H9 (cell line): Measurements from ENCODE around the gene NVL. TPM values are rescaled to one million over a fixed set of nuclear protein-coding genes. Genes with fewer than 3 reads are reported as not detected.
A peak's percentile ranks its signal among the peaks of the same experiment; 100 is the strongest.

Experiments
- DNase-seq: peaks from one replicate; pipeline ENCODE4 v3.0.0-alpha.2; 2017
- H2AFZ ChIP-seq: one replicate; pipeline ENCODE4 v1.6.1; 2013; ENCODE audit warnings: mild to moderate bottlenecking, low read length, control low read depth, moderate library complexity
- H2AK5ac ChIP-seq: 2 replicates; pipeline ENCODE4 v1.6.1; 2013; ENCODE audit warnings: low read length, control low read depth, mixed read lengths; ENCODE audit not compliant: insufficient read length
- H2BK120ac ChIP-seq: one replicate; pipeline ENCODE4 v1.6.1; 2013; ENCODE audit warnings: low read depth, mild to moderate bottlenecking, low read length, control low read depth, inconsistent platforms; ENCODE audit not compliant: poor library complexity, severe bottlenecking
- H2BK12ac ChIP-seq: 2 replicates; pipeline ENCODE4 v1.6.1; 2013; ENCODE audit warnings: low read length, control low read depth, mixed read lengths, low read depth; ENCODE audit not compliant: insufficient read length
- H2BK15ac ChIP-seq: 2 replicates; pipeline ENCODE4 v1.6.1; 2013; ENCODE audit warnings: low read depth, low read length, control low read depth
- H2BK20ac ChIP-seq: one replicate; pipeline ENCODE4 v1.6.1; 2013; ENCODE audit warnings: low read depth, mild to moderate bottlenecking, low read length, control low read depth, inconsistent platforms; ENCODE audit not compliant: poor library complexity, severe bottlenecking
- H2BK5ac ChIP-seq: 2 replicates; pipeline ENCODE4 v1.6.1; 2013; ENCODE audit warnings: low read length, control low read depth, mixed read lengths; ENCODE audit not compliant: insufficient read length
- H3K14ac ChIP-seq: 2 replicates; pipeline ENCODE4 v1.6.1; 2013; ENCODE audit warnings: low read length, control low read depth; ENCODE audit not compliant: insufficient read depth
- H3K18ac ChIP-seq: 2 replicates; pipeline ENCODE4 v1.6.1; 2013; ENCODE audit warnings: low read depth, mild to moderate bottlenecking, mixed read lengths, low read length, control low read depth; ENCODE audit not compliant: insufficient read length
- H3K23ac ChIP-seq: 2 replicates; pipeline ENCODE4 v1.6.1; 2013; ENCODE audit warnings: low read length, control low read depth, mixed read lengths, low read depth; ENCODE audit not compliant: insufficient read length
- H3K23me2 ChIP-seq: 2 replicates; pipeline ENCODE4 v1.6.1; 2013; ENCODE audit warnings: low read depth, mild to moderate bottlenecking, mixed read lengths, low read length, control low read depth; ENCODE audit not compliant: insufficient read length, poor library complexity, severe bottlenecking
- H3K27ac ChIP-seq: 2 replicates; pipeline ENCODE4 v1.5.1; 2013; ENCODE audit warnings: low read length, control low read depth, mixed read lengths, low read depth; ENCODE audit not compliant: insufficient read length
- H3K27me3 ChIP-seq: 2 replicates; pipeline ENCODE4 v1.6.1; 2013; ENCODE audit warnings: low read length, control low read depth, inconsistent platforms; ENCODE audit not compliant: insufficient read depth
- H3K4ac ChIP-seq: 2 replicates; pipeline ENCODE4 v1.6.1; 2013; ENCODE audit warnings: low read depth, mild to moderate bottlenecking, control low read depth, inconsistent platforms, low read length, moderate library complexity
- H3K4me1 ChIP-seq: 2 replicates; pipeline ENCODE4 v1.6.1; 2013; ENCODE audit warnings: low read length, control low read depth, inconsistent platforms; ENCODE audit not compliant: insufficient read depth
- H3K4me2 ChIP-seq: 2 replicates; pipeline ENCODE4 v1.6.1; 2013; ENCODE audit warnings: low read length, control low read depth, mixed read lengths; ENCODE audit not compliant: insufficient read length, insufficient read depth
- H3K56ac ChIP-seq: 2 replicates; pipeline ENCODE4 v1.6.1; 2013; ENCODE audit warnings: low read depth, mild to moderate bottlenecking, mixed read lengths, low read length, control low read depth; ENCODE audit not compliant: insufficient read length
- H3K79me1 ChIP-seq: 2 replicates; pipeline ENCODE4 v1.6.1; 2013; ENCODE audit warnings: low read depth, mild to moderate bottlenecking, moderate library complexity, low read length, control low read depth, inconsistent platforms; ENCODE audit not compliant: insufficient read depth, poor library complexity, severe bottlenecking
- H3K79me2 ChIP-seq: 2 replicates; pipeline ENCODE4 v1.6.1; 2013; ENCODE audit warnings: low read length, control low read depth, inconsistent platforms; ENCODE audit not compliant: insufficient read depth
- H3K9ac ChIP-seq: 2 replicates; pipeline ENCODE4 v1.6.1; 2013; ENCODE audit warnings: low read length, control low read depth, mixed read lengths; ENCODE audit not compliant: insufficient read length; ENCODE audit errors: extremely low read depth
- H3K9me3 ChIP-seq: one replicate; pipeline ENCODE4 v1.6.1; 2013; ENCODE audit warnings: low read depth, low read length, inconsistent platforms; ENCODE audit not compliant: control insufficient read depth
- H3T11ph ChIP-seq: one replicate; pipeline ENCODE4 v1.6.1; 2013; ENCODE audit warnings: mild to moderate bottlenecking, low read length, control low read depth, inconsistent platforms
- H4K20me1 ChIP-seq: one replicate; pipeline ENCODE4 v1.6.1; 2013; ENCODE audit not compliant: control insufficient read depth, insufficient read length, insufficient read depth
- H4K5ac ChIP-seq: 2 replicates; pipeline ENCODE4 v1.6.1; 2013; ENCODE audit warnings: low read depth, mild to moderate bottlenecking, mixed read lengths, low read length, control low read depth; ENCODE audit not compliant: insufficient read length
- H4K8ac ChIP-seq: replicated peaks from 2 replicates; pipeline ENCODE4 v1.6.1; 2013; ENCODE audit warnings: low read length, control low read depth, mixed read lengths, low read depth; ENCODE audit not compliant: insufficient read length
- H4K91ac ChIP-seq: 2 replicates; pipeline ENCODE4 v1.6.1; 2013; ENCODE audit warnings: low read depth, mild to moderate bottlenecking, moderate library complexity, mixed read lengths, low read length, control low read depth; ENCODE audit not compliant: insufficient read length
- H3K27ac Mint-ChIP-seq, 3 experiments: 2 replicates in 2 of 3; 3 replicates in 1 of 3; pipeline ENCODE4 v1.8.0; 2020 to 2021; ENCODE audit warnings: mixed read lengths in 3 of 3, mild to moderate bottlenecking in 1 of 3, moderate library complexity in 1 of 3
- H3K27me3 Mint-ChIP-seq: 2 replicates; pipeline ENCODE4 v1.8.0; 2021; ENCODE audit warnings: low read depth, mild to moderate bottlenecking, moderate library complexity, mixed read lengths
- H3K36me3 Mint-ChIP-seq, 3 experiments: 2 replicates in 2 of 3; 3 replicates in 1 of 3; pipeline ENCODE4 v1.8.0; 2020 to 2021; ENCODE audit warnings: low read depth in 3 of 3, mixed read lengths in 3 of 3; ENCODE audit not compliant: insufficient read depth in 1 of 3
- H3K4me1 Mint-ChIP-seq, 2 experiments: 2 replicates each; pipeline ENCODE4 v1.8.0; 2020; ENCODE audit warnings: mixed read lengths in 2 of 2
- H3K4me3 Mint-ChIP-seq, 2 experiments: 2 replicates in 1 of 2; 3 replicates in 1 of 2; pipeline ENCODE4 v1.8.0; 2020 to 2021; ENCODE audit warnings: mild to moderate bottlenecking in 2 of 2, mixed read lengths in 2 of 2, moderate library complexity in 1 of 2
- H3K9me3 Mint-ChIP-seq, 2 experiments: 2 replicates in 1 of 2; 3 replicates in 1 of 2; pipeline ENCODE4 v1.8.0; 2020; ENCODE audit warnings: mild to moderate bottlenecking in 2 of 2, mixed read lengths in 2 of 2, moderate library complexity in 1 of 2
- WGBS: extraction: QIAGEN DNeasy Blood & Tissue Kit; methylation state at CpG from one replicate; pipeline ENCODE4 v1.1.7; 2013; ENCODE audit warnings: missing lambda C conversion rate, low lambda C conversion rate, mixed read lengths; ENCODE audit not compliant: insufficient read length; ENCODE audit errors: extremely low coverage; 5-methylcytosine and 5-hydroxymethylcytosine counted together
- total RNA-seq: library from RNA; stranded (reverse); gene quantifications from 2 replicates; pipeline ENCODE4 v1.2.1, GENCODE V29; 2021
- TF ChIP-seq, protein P1 (sequence below): fragments of 200-600 bp; sonication (generic); conservative IDR thresholded peaks from 3 replicates; pipeline ENCODE4 v1.8.0; 2021; ENCODE audit warnings: antibody characterized with exemption, mild to moderate bottlenecking

NVL gene
- total RNA-seq, 1 experiment from 2014 or later = 66.9 TPM

DNA sequence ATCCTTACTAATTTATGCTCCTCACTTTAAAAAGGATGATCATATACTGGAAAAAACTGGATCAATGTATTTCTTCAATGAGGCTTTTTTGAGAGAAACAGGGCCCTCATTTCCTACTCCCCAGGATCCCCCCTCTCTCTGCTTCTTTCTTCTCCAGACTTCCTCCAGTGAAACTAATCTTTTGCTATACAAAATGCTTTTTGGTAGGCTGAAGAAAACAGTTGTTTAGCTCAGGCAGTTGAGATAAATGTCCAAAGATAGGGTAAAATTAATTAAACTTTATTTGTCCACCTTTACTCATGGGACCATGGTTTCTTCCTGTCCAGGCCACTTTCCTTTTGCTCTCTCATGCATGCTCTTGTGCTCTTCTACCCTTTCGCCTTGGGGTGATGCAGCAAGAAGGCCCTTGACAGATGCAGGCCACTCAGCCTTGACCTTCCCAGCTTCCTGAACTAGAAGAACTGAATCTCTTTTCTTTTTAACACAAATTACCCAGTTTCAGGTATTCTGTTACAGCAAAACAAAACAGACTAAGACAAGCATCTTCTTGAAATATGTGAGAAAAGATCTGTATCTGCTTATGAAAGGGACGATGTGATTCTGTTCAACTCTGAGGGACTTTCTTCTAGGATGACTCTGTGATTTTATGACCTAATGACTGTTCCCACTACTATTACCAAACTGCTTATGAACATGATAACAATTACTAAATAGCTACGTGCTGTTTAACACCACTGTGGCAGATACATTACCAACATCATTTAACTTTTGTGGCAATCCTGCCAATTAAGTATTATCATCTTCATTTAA, 63.7 kb downstream of the NVL start:
- H2BK5ac ChIP-seq = no peak overlapping the region
- H4K5ac ChIP-seq = no peak overlapping the region
- H2BK20ac ChIP-seq = no peak overlapping the region
- no peak overlapping the region for H3K56ac ChIP-seq
- no peaks in the 10 kb centered on the region for H3K9me3 ChIP-seq
- TF ChIP-seq, protein P1, sequence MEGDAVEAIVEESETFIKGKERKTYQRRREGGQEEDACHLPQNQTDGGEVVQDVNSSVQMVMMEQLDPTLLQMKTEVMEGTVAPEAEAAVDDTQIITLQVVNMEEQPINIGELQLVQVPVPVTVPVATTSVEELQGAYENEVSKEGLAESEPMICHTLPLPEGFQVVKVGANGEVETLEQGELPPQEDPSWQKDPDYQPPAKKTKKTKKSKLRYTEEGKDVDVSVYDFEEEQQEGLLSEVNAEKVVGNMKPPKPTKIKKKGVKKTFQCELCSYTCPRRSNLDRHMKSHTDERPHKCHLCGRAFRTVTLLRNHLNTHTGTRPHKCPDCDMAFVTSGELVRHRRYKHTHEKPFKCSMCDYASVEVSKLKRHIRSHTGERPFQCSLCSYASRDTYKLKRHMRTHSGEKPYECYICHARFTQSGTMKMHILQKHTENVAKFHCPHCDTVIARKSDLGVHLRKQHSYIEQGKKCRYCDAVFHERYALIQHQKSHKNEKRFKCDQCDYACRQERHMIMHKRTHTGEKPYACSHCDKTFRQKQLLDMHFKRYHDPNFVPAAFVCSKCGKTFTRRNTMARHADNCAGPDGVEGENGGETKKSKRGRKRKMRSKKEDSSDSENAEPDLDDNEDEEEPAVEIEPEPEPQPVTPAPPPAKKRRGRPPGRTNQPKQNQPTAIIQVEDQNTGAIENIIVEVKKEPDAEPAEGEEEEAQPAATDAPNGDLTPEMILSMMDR = no peak
- H3K4ac ChIP-seq = no peak overlapping the region
- H3K23ac ChIP-seq = no peak overlapping the region
- Mint-ChIP-seq H3K27ac (peak overlapping the region in 1 of 3 experiments; percentile 23; a peak in 2 of 7 replicates), H3K4me1 (no peaks in the 10 kb centered on the region), H3K9me3 (no peaks in the 10 kb centered on the region; a peak in 1 of 5 replicates), H3K4me3 (no peak overlapping the region), H3K27me3 (no peaks in the 10 kb centered on the region), H3K36me3 (peaks cover 1 to 67% (median 41%) of the 10 kb centered on the region in 3 experiments; a peak in 6 of 7 replicates)
- no peak overlapping the region for H3K9ac ChIP-seq
- no peak overlapping the region for H2BK12ac ChIP-seq
- H4K91ac ChIP-seq = no peak overlapping the region
- H3K4me1 ChIP-seq = no peaks in the 10 kb centered on the region
- no peak overlapping the region for H3K27ac ChIP-seq
- no peaks in the 10 kb centered on the region for H4K20me1 ChIP-seq
- no peak for DNase-seq
- H4K8ac ChIP-seq = no peak overlapping the region
- no CpG with 5 or more reads among the region's 3 CpGs for WGBS
- H3K4me2 ChIP-seq = no peak overlapping the region
- no peaks in the 10 kb centered on the region for H3K79me2 ChIP-seq
- no peaks in the 10 kb centered on the region for H3K27me3 ChIP-seq
- no peak overlapping the region for H2BK120ac ChIP-seq
- no peaks in the 10 kb centered on the region for H3K79me1 ChIP-seq
- H3K23me2 ChIP-seq = no peaks in the 10 kb centered on the region
- H3K18ac ChIP-seq = no peak overlapping the region
- H3T11ph ChIP-seq = no peak overlapping the region
- no peak overlapping the region for H2AFZ ChIP-seq
- H2AK5ac ChIP-seq = no peak overlapping the region
- no peak overlapping the region for H2BK15ac ChIP-seq
- no peak overlapping the region for H3K14ac ChIP-seq
